Upper lobe of right lung (tissue), 1 donor: Measurements from ENCODE around the gene MRPS35. TPM values are rescaled to one million over a fixed set of nuclear protein-coding genes. Genes with fewer than 3 reads are reported as not detected.
A peak's percentile ranks its signal among the peaks of the same experiment; 100 is the strongest.
"Not testable (repeated sequence)": the region's sequence is repeated elsewhere in the genome, so short reads cannot be mapped to it uniquely, and the experiment has no call there.

Experiments used
- ATAC-seq: fragments of 200-7000 bp; cut with Tn5 transposase; one replicate; pipeline ENCODE4 v1.9.1; 2020; ENCODE audit warnings: mild to moderate bottlenecking, moderate library complexity
- DNase-seq: peaks from one replicate; pipeline ENCODE4 v3.0.0-alpha.2; 2020
- H3K27ac ChIP-seq: fragments of 200-600 bp; one replicate; pipeline ENCODE4 v1.8.0; 2022
- H3K27me3 ChIP-seq: fragments of 200-600 bp; one replicate; pipeline ENCODE4 v1.8.0; 2022; ENCODE audit warnings: mild to moderate bottlenecking
- H3K36me3 ChIP-seq: fragments of 200-600 bp; one replicate; pipeline ENCODE4 v1.8.0; 2022
- H3K4me1 ChIP-seq: fragments of 200-600 bp; one replicate; pipeline ENCODE4 v1.8.0; 2022
- H3K4me3 ChIP-seq: fragments of 200-600 bp; one replicate; pipeline ENCODE4 v1.8.0; 2022; ENCODE audit warnings: mild to moderate bottlenecking
- H3K9me3 ChIP-seq: fragments of 200-600 bp; one replicate; pipeline ENCODE4 v1.8.0; 2022
- CTCF ChIP-seq: fragments of 200-600 bp; IDR thresholded peaks from one replicate; pipeline ENCODE4 v1.8.0; 2022; ENCODE audit warnings: antibody characterized with exemption
- intact Hi-C: fragments of 100-400 bp; cut with DNase I; formaldehyde crosslinking; loops from one replicate; pipeline ENCODE4 v1.11.0; 2022
- total RNA-seq: library from RNA; stranded (reverse); fragmentation: NEBNext Ultra II Directional; extraction: Animal tissue kit (Norgen Biotek cat#: 25700); gene quantifications from one replicate; pipeline ENCODE4 v1.2.1, GENCODE V29; 2021
- donor health status: DM: no; HTN: yes; CAD: no; lungs with severe emphysema.

The MRPS35 gene
- total RNA-seq, 1 donor from 2014 or later = 31.3 TPM

GRCh38 chr12:27723212-27723611 is 12.6 kb downstream of the MRPS35 start:
- Histone ChIP-seq H3K9me3 (no peaks in the 10 kb centered on the region), H3K36me3 (peaks cover 77% of the 10 kb centered on the region)
- intact Hi-C loops = no loop called here

GRCh38 chr12:27730097-27730588 is 19.5 kb downstream of the MRPS35 start:
- ATAC-seq (no peak), DNase-seq (no peak)
- H3K27me3 ChIP-seq = no peaks in the 10 kb centered on the region
- H3K9me3 ChIP-seq = no peaks in the 10 kb centered on the region
- H3K27ac ChIP-seq = no peak overlapping the region
- no peak for TF ChIP-seq CTCF
- no peak overlapping the region for H3K4me3 ChIP-seq
- intact Hi-C loops = loop anchor here (10.0 kb wide), 1 partner anchor 205 kb away; no protein-coding TSS in a partner anchor
- H3K36me3 ChIP-seq = peaks cover 58% of the 10 kb centered on the region
- H3K4me1 ChIP-seq = no peaks in the 10 kb centered on the region

More at GRCh38 chr12:27723212-27723611, 12.6 kb downstream of the MRPS35 start:
- no peak for DNase-seq
- Histone ChIP-seq H3K4me3 (no peak overlapping the region), H3K27ac (no peak overlapping the region), H3K27me3 (no peaks in the 10 kb centered on the region), H3K4me1 (no peaks in the 10 kb centered on the region)
- TF ChIP-seq CTCF = no peak
- ATAC-seq = no peak

DNA sequence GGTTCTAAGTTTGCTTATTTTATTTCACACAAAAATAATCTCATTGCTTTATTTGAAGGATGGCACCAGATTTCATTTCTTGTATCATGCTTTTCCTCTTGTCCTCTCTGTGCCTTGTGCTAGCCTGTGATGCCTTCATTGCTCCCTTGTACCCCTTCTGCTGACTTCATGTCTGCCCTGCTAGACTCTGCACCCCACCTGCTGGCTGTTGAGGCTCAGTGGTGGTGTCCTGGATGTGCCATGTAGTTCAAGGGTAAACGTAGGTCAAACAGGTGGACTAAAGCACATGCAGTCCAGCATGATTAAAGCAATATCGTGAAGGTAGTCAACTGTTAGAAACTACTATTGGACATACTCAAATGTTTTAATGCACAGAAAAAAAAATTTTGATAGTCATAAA is 21.6 kb downstream of the MRPS35 start:
- Histone ChIP-seq H3K27me3 (no peaks in the 10 kb centered on the region), H3K4me3 (no peak overlapping the region), H3K27ac (no peak overlapping the region), H3K36me3 (peaks cover 63% of the 10 kb centered on the region), H3K4me1 (no peaks in the 10 kb centered on the region), H3K9me3 (no peaks in the 10 kb centered on the region)
- intact Hi-C loops = loop anchor here (10.0 kb wide), 1 partner anchor 203 kb away; no protein-coding TSS in a partner anchor
- ATAC-seq (no peak), DNase-seq (no peak)
- no peak for TF ChIP-seq CTCF

DNA sequence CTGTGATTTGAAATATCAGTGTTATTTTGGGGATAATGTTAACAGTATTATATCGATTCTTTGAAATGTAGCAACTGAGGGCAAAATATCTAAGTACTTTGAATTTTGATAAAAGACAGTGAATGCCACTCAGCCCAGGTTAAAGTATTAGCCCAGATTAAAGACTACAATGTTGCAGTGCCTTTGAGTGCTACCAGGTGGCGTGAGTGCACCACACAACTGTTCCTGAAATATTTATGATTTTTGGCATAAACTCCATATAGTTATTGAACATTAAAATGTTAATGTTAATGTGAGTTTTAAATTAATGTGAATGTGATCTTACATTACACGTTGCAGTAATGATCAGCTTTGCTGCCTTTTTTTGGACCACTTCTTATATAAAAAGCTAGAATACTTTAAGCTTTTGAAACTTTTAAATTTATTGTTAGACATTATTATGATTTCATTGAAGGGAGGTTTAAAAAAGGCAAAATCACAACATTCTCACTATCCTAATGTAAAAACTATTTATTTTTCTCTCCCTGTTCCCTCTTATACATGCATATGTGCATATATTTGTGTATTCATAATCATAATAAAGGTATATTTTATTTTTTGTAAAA is 22.5 kb downstream of the MRPS35 start:
- DNase-seq (no peak), ATAC-seq (peak; percentile 78)
- Histone ChIP-seq H3K4me1 (no peaks in the 10 kb centered on the region), H3K4me3 (no peak overlapping the region), H3K27ac (no peak overlapping the region), H3K27me3 (no peaks in the 10 kb centered on the region), H3K36me3 (peaks cover 70% of the 10 kb centered on the region), H3K9me3 (no peaks in the 10 kb centered on the region)
- TF ChIP-seq CTCF = peak; percentile 78
- intact Hi-C loops = loop anchor here (10.0 kb wide), 1 partner anchor 202 kb away; no protein-coding TSS in a partner anchor

GRCh38 chr12:27733791-27734190 is 23.2 kb downstream of the MRPS35 start:
- H3K27ac ChIP-seq = no peak overlapping the region
- DNase-seq = no peak
- intact Hi-C loops = loop anchor here (10.0 kb wide), 1 partner anchor 201 kb away; no protein-coding TSS in a partner anchor
- H3K4me3 ChIP-seq = no peak overlapping the region
- TF ChIP-seq CTCF = no peak
- H3K36me3 ChIP-seq = peaks cover 77% of the 10 kb centered on the region
- no peaks in the 10 kb centered on the region for H3K4me1 ChIP-seq
- no peaks in the 10 kb centered on the region for H3K9me3 ChIP-seq
- no peak for ATAC-seq
- H3K27me3 ChIP-seq = no peaks in the 10 kb centered on the region

GRCh38 chr12:27734321-27734720 is 23.7 kb downstream of the MRPS35 start:
- H3K27me3 ChIP-seq, H3K4me3 ChIP-seq, H3K27ac ChIP-seq, H3K9me3 ChIP-seq, H3K4me1 ChIP-seq, ATAC-seq, DNase-seq: not testable (repeated sequence)
- H3K36me3 ChIP-seq = peaks cover 80% of the 10 kb centered on the region
- intact Hi-C loops = loop anchor here (10.0 kb wide), 1 partner anchor 200 kb away; no protein-coding TSS in a partner anchor
